T-helper 17 cell (primary cell): ENCODE data around the gene NHLRC4. TPM values are rescaled to one million over a fixed set of nuclear protein-coding genes. Genes with fewer than 3 reads are reported as not detected.
"Not testable (repeated sequence)": the region's sequence is repeated elsewhere in the genome, so short reads cannot be mapped to it uniquely, and the experiment has no call there.

Experiments used
- ATAC-seq: fragments of 150-1000 bp; cut with Tn5 transposase; 2 replicates; pipeline ENCODE4 v1.10.0; 2021; ENCODE audit warnings: mild to moderate bottlenecking, moderate library complexity
- DNase-seq, 3 donors: peaks; one replicate each; pipeline versions ENCODE4 v3.0.0 to v3.0.0-alpha.2; 2020 to 2021
- H3K9me3 ChIP-seq: one replicate; pipeline ENCODE4 v1.7.0; 2013; ENCODE audit warnings: low read length, mild to moderate bottlenecking; ENCODE audit not compliant: control insufficient read depth, poor library complexity, severe bottlenecking
- H3K27ac Mint-ChIP-seq: one replicate; pipeline ENCODE4 v1.8.0; 2022; ENCODE audit warnings: mild to moderate bottlenecking, moderate library complexity, mixed read lengths
- H3K27me3 Mint-ChIP-seq: one replicate; pipeline ENCODE4 v1.8.0; 2022; ENCODE audit warnings: mixed read lengths
- H3K36me3 Mint-ChIP-seq: one replicate; pipeline ENCODE4 v1.8.0; 2022; ENCODE audit warnings: low read depth, mixed read lengths
- H3K4me1 Mint-ChIP-seq: one replicate; pipeline ENCODE4 v1.8.0; 2022; ENCODE audit warnings: mild to moderate bottlenecking, mixed read lengths
- H3K4me3 Mint-ChIP-seq: one replicate; pipeline ENCODE4 v1.8.0; 2022; ENCODE audit warnings: mild to moderate bottlenecking, moderate library complexity, mixed read lengths
- total RNA-seq, 4 donors: library from RNA in 2 of 4; stranded (reverse) in 2 of 4; gene quantifications; one replicate each; pipeline ENCODE4 v1.2.3 and lab custom pipeline; 2022 to 2026

Gene NHLRC4
- total RNA-seq, 2 donors from 2014 or later, result 0.86 to 1.4 TPM

DNA sequence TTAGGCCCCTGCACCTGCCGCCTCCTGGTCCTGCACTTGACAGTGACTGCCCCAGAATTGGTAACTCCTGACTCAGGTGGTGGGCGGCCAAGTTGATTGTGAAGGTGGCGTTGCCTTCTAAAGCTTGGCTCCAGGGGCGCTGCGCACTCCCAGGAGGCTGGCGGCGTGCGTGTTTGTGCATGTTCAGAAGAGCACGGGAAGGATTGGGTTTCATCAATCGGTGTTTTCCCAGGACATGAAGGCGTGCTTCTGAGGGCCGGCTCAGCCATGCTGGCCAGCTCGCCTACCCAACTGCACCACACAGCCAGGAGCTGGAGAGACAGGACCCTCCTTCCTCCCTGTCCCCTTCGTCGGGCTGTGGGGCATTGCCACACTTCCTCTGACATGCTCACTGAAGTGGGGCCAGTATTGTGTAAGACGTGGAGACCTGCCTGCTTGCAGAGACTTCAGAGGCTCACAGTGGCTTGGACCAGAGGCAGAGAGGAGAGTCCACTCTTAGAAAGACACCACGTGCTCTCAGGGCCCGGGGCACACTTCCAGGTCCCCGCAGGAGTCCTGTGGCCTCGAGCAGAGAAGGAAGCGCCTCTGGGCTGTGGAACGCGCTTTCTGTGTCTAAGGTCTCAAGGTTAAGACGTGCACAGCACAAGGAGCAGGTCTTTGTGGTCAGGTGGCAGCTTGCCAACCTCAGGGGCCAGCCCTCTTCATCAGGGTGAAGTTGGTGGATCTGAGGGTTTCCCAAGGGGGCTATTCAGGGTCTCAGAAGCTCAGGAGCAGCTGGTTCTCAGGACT is 25.9 kb downstream of the NHLRC4 start:
- no peak for ATAC-seq
- Mint-ChIP-seq H3K27me3 (no peaks in the 10 kb centered on the region), H3K4me1 (peaks cover 36% of the 10 kb centered on the region), H3K4me3 (no peak overlapping the region), H3K27ac (peak overlapping the region; percentile 93), H3K36me3 (peaks cover 3% of the 10 kb centered on the region)
- H3K9me3 ChIP-seq, result no peaks in the 10 kb centered on the region
- no peak for DNase-seq

GRCh38 chr16:593406-593805 is 26.6 kb downstream of the NHLRC4 start:
- ATAC-seq (no peak), DNase-seq (no peak)
- Mint-ChIP-seq H3K4me1 (peaks cover 33% of the 10 kb centered on the region), H3K4me3 (no peak overlapping the region), H3K27ac (no peak overlapping the region), H3K27me3 (no peaks in the 10 kb centered on the region), H3K36me3 (peaks cover 3% of the 10 kb centered on the region)
- H3K9me3 ChIP-seq, result no peaks in the 10 kb centered on the region

DNA sequence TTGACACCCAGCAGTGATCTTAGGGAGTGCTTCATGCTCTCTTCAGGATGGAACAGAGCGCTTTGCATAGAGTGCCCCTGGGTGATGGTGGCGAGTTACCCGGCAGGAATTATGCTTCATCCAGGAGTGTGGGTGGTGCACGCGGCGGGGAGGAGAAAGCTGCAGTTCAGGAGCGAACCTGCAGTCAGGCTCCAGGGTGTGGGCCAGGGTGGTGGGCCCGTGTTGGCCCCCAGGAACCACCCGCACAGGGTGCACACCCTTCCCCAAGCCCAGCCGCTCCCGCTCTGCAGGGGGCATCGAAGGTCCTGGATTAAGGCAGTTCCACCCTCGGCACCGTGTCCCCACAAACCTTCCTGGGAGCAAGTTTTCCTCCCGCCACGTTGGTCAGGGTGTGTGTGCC is 27.0 kb downstream of the NHLRC4 start:
- no peak overlapping the region for H3K4me3 Mint-ChIP-seq
- H3K36me3 Mint-ChIP-seq, result peaks cover 3% of the 10 kb centered on the region
- ATAC-seq (no peak), DNase-seq (no peak)
- H3K9me3 ChIP-seq, result no peaks in the 10 kb centered on the region
- peaks cover 31% of the 10 kb centered on the region for H3K4me1 Mint-ChIP-seq
- no peak overlapping the region for H3K27ac Mint-ChIP-seq
- H3K27me3 Mint-ChIP-seq, result no peaks in the 10 kb centered on the region

- H3K9me3 ChIP-seq, result no peaks in the 10 kb centered on the region
- no peaks in the 10 kb centered on the region for H3K36me3 Mint-ChIP-seq
Observed at GRCh38 chr16:595094-595528, 28.3 kb downstream of the NHLRC4 start.

DNA sequence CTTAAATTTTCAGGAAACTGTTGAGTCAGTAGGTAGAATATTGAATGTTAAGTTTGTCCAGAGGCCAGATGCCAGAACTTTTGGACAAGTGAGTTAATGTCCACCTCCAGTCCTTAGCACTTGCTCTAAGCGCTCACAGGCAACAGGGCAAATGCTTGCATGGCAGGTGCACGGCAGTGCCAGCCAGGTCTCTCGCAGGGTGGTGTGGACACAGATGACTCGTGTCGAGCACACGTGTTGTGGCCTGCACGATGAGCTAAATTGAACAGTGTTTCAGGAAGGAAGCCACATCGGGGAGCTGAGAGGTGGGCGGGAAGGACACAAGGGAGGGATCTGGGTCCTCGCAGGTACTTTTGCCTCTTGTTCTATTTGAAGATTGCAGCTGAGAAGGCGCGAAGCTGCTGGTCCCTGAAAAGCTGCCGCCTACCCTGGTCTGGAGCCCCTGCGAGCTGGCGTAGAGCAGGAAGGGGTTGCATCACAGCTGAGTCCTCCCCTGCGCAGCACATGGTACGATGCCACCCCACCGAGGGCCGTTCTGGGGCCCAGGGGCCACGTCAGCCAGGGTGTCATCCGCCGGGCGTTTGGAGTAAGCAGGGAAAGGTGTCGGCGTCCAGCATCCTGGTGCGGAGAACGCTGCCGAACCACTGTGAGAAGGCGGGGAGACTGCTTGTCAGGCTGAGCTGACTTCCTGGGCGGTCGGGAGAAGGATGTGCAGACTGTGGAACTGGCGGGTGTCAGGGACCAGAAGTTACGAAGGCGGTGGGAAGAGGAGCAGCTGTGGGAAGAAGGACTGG is 29.3 kb downstream of the NHLRC4 start:
- no peaks in the 10 kb centered on the region for H3K36me3 Mint-ChIP-seq
- H3K9me3 ChIP-seq, result no peaks in the 10 kb centered on the region
- H3K27me3 Mint-ChIP-seq, result no peaks in the 10 kb centered on the region
- DNase-seq, result no peak
- peaks cover 22% of the 10 kb centered on the region for H3K4me1 Mint-ChIP-seq
- H3K4me3 Mint-ChIP-seq, result no peak overlapping the region
- no peak overlapping the region for H3K27ac Mint-ChIP-seq
- ATAC-seq, result no peak

More at GRCh38 chr16:595094-595528, 28.3 kb downstream of the NHLRC4 start:
- Mint-ChIP-seq H3K4me1 (peaks cover 29% of the 10 kb centered on the region), H3K27ac (peak overlapping the region; percentile 60), H3K4me3 (no peak overlapping the region), H3K27me3 (no peaks in the 10 kb centered on the region)
- DNase-seq, result no peak
- ATAC-seq, result no peak

- Mint-ChIP-seq H3K27ac (no peak overlapping the region), H3K36me3 (no peaks in the 10 kb centered on the region), H3K4me1 (peaks cover 19% of the 10 kb centered on the region), H3K4me3 (no peak overlapping the region), H3K27me3 (no peaks in the 10 kb centered on the region)
- ATAC-seq, result no peak
- DNase-seq, result no peak
- no peaks in the 10 kb centered on the region for H3K9me3 ChIP-seq
Observed at GRCh38 chr16:596736-597060, 29.9 kb downstream of the NHLRC4 start.

DNA sequence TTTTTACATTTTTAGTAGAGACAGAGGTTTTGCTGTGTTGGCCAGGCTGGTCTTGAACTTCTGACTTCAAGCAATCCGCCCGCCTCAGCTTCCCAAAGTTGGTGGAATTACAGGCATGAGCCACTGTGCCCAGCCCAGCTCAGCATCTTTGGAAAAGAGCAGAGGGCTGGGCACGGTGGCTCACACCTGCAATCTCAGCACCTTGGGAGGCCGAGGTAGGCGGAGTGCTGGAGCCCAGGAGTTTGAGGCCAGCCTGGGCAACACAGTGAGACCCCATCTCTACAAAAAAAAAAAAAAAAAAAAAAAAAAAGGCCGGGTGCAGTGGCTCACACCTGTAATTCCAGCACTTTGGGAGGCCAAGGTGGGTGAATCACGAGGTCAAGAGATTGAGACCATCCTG is 30.9 kb downstream of the NHLRC4 start:
- H3K27ac Mint-ChIP-seq, ATAC-seq, H3K9me3 ChIP-seq, DNase-seq, H3K4me3 Mint-ChIP-seq, H3K27me3 Mint-ChIP-seq, H3K36me3 Mint-ChIP-seq: not testable (repeated sequence)
- peaks cover 14% of the 10 kb centered on the region for H3K4me1 Mint-ChIP-seq

DNA sequence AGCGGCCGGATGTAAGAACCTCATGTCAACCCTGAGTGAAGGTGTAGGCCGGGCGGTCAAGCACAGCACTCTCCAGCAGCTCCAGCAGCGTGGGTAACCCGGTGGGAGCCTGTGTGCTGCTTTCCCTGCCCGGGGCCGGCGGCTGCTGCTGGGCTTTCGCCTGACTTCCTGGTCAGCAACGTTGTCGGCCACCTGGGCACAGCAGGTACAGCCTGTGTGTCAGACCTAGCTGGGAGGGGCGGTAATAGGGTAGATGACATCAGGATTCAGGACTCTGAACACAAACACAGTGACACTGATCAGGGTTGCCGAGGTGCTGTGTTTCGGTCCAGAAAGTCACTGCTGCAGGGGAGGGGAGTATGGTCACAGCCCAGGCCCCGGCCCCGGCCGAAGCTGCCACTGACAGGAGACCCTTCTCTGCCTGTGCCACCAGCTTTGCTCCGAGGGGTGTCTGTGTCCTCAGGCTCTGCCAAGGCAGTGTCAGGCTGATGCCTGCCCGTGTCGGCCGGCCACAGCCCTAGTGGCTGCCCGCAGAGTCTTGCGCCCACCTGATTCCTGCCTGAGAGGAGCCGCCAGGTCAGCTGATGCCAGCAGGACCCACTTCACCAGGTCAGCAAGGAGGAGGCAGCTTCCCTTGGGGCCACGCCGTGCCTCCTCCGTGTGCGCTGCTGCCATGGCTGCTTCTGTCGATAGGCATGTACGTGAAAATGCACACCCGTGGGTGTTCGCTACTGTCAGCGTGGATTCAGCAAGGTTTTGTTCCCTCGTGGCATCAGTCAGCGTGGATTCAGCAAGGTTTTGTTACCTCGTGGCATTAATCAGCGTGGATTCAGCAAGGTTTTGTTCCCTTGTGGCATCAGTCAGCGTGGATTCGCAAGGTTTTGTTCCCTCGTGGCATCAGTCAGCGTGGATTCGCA is 32.3 kb downstream of the NHLRC4 start:
- ATAC-seq, result no peak
- DNase-seq, result no peak
- peaks cover 2% of the 10 kb centered on the region for H3K36me3 Mint-ChIP-seq
- H3K9me3 ChIP-seq, result no peaks in the 10 kb centered on the region
- H3K4me1 Mint-ChIP-seq, result peaks cover 11% of the 10 kb centered on the region
- no peaks in the 10 kb centered on the region for H3K27me3 Mint-ChIP-seq
- H3K4me3 Mint-ChIP-seq, result no peak overlapping the region
- H3K27ac Mint-ChIP-seq, result no peak overlapping the region

- Mint-ChIP-seq H3K36me3 (peaks cover 2% of the 10 kb centered on the region), H3K27me3 (no peaks in the 10 kb centered on the region), H3K4me3 (no peak overlapping the region), H3K4me1 (peaks cover 8% of the 10 kb centered on the region), H3K27ac (no peak overlapping the region)
- ATAC-seq, result no peak
- DNase-seq, result no peak
- H3K9me3 ChIP-seq, result no peaks in the 10 kb centered on the region
Observed at GRCh38 chr16:600781-601180, 34.0 kb downstream of the NHLRC4 start.

GRCh38 chr16:603933-604332 is 37.1 kb downstream of the NHLRC4 start:
- H3K9me3 ChIP-seq, result no peaks in the 10 kb centered on the region
- Mint-ChIP-seq H3K27me3 (no peaks in the 10 kb centered on the region), H3K36me3 (peaks cover 2% of the 10 kb centered on the region), H3K4me3 (no peak overlapping the region), H3K27ac (no peak overlapping the region), H3K4me1 (peaks cover 4% of the 10 kb centered on the region)
- no peak for DNase-seq
- no peak for ATAC-seq

DNA sequence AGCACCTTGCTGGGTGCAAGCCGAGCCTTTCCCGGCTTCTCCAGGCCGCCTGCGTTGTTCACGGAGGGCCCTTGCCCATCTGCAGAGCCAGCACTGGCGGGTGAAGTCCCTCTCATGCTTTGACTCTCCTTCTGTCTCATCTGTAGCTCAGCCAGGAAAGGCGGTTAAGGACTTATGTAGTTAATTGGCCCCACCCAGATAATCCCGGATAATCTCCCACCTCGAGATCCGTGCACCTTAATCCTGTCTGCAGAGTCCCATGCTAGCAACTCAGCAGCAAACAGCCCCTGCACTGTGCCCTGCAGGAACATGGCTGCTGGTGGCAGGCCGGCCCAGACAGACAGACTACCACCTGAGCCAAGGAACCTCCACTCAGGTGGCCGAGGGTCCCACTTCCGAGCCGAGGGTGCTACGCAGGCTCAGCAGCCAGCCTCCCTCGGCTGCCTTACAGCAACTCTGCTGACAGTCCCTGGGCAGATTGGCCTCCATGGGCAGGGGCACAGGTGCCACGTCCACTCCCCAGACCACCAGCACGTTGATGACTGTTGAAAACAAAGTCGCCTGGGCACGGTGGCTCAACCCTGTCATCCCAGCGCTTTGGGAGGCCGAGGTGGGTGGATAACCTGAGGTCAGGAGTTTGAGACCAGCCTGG is 40.0 kb downstream of the NHLRC4 start:
- no peak for ATAC-seq
- Mint-ChIP-seq H3K4me1 (peaks cover 12% of the 10 kb centered on the region), H3K27me3 (no peaks in the 10 kb centered on the region)

GRCh38 chr16:608019-608418 is 41.2 kb downstream of the NHLRC4 start:
- H3K9me3 ChIP-seq, result no peaks in the 10 kb centered on the region
- DNase-seq, result no peak
- Mint-ChIP-seq H3K4me1 (peaks cover 12% of the 10 kb centered on the region), H3K27me3 (no peaks in the 10 kb centered on the region), H3K36me3 (peaks cover 2% of the 10 kb centered on the region), H3K27ac (no peak overlapping the region), H3K4me3 (no peak overlapping the region)
- ATAC-seq, result no peak

More for the DNA sequence above, 40.0 kb downstream of the NHLRC4 start:
- H3K9me3 ChIP-seq, result no peaks in the 10 kb centered on the region
- Mint-ChIP-seq H3K27ac (no peak overlapping the region), H3K4me3 (no peak overlapping the region), H3K36me3 (peaks cover 2% of the 10 kb centered on the region)
- DNase-seq, result no peak
